Endometrium (tissue), 2 donors: ENCODE data around the gene TPM1.

ENCODE experiments used
- FAIRE-seq: peaks from 2 replicates; lab custom pipeline; 2012; peaks lifted over from hg19 to GRCh38; lab: Jason Lieb, UNC
- donor health status: control.
- donor health status: control.

Gene TPM1

GRCh38 chr15:63057468-63058345 lies 15.2 kb downstream of the TPM1 start:
- FAIRE-seq: no peak

- FAIRE-seq: no peak
These were observed 16.5 kb downstream of the TPM1 start for GRCh38 chr15:63059075-63059474.

- no peak for FAIRE-seq
These were observed 17.1 kb downstream of the TPM1 start for GRCh38 chr15:63059573-63060216.

- FAIRE-seq: no peak
These were observed 18.2 kb downstream of the TPM1 start for GRCh38 chr15:63060699-63061098.

- no peak for FAIRE-seq
These were observed 19.4 kb downstream of the TPM1 start for GRCh38 chr15:63061975-63062374.

GRCh38 chr15:63063164-63063756 lies 20.7 kb downstream of the TPM1 start:
- FAIRE-seq: no peak

GRCh38 chr15:63063877-63064409 lies 21.4 kb downstream of the TPM1 start:
- FAIRE-seq: no peak

GRCh38 chr15:63065262-63066221 lies 23.0 kb downstream of the TPM1 start:
- FAIRE-seq: no peak

GRCh38 chr15:63066272-63066671 lies 23.7 kb downstream of the TPM1 start:
- FAIRE-seq: no peak

GRCh38 chr15:63067306-63067705 lies 24.8 kb downstream of the TPM1 start:
- no peak for FAIRE-seq

- FAIRE-seq: no peak
These were observed 25.6 kb downstream of the TPM1 start for GRCh38 chr15:63067976-63068743.

GRCh38 chr15:63069616-63070090 lies 27.1 kb downstream of the TPM1 start:
- FAIRE-seq: no peak

GRCh38 chr15:63070681-63071129 lies 28.2 kb downstream of the TPM1 start:
- FAIRE-seq: no peak

GRCh38 chr15:63071288-63071909 lies 28.9 kb downstream of the TPM1 start:
- FAIRE-seq: no peak

- no peak for FAIRE-seq
These were observed 29.6 kb downstream of the TPM1 start for GRCh38 chr15:63072023-63072650.

GRCh38 chr15:63072809-63073277 lies 30.3 kb downstream of the TPM1 start:
- no peak for FAIRE-seq

- FAIRE-seq: no peak
These were observed 31.1 kb downstream of the TPM1 start for GRCh38 chr15:63073497-63074172.

- FAIRE-seq: no peak
These were observed 32.8 kb downstream of the TPM1 start for GRCh38 chr15:63075015-63075983.
